Body of pancreas (tissue), 4 donors: ENCODE measurements around the gene SC5D. TPM values are rescaled to one million over a fixed set of nuclear protein-coding genes. Genes with fewer than 3 reads are reported as not detected.

Experiments
- ATAC-seq: fragments of 150-250 bp; one replicate; pipeline ENCODE4 v1.9.1; 2016
- DNase-seq, 4 donors: peaks; one replicate each; pipeline ENCODE4 v3.0.0-alpha.2; 2019
- H3K27ac ChIP-seq, 4 donors: fragments of 200-600 bp; sonication (generic); 1 replicate in 3 of 4; 2 replicates in 1 of 4; pipeline versions ENCODE4 v1.5.1 to v1.6.1; 2016 to 2019; ENCODE audit warnings: mild to moderate bottlenecking in 1 of 4, mixed read lengths in 1 of 4, moderate library complexity in 1 of 4
- H3K27me3 ChIP-seq, 2 donors: fragments of 200-600 bp; sonication (generic); one replicate each; pipeline ENCODE4 v1.6.0; 2016; ENCODE audit warnings: mild to moderate bottlenecking in 1 of 2
- H3K36me3 ChIP-seq, 2 donors: fragments of 200-600 bp; sonication (generic); replicated peaks in 1 of 2; 2 replicates each; pipeline ENCODE4 v1.5.1; 2016; ENCODE audit warnings: low read depth in 2 of 2; ENCODE audit not compliant: insufficient read depth in 1 of 2
- H3K4me1 ChIP-seq: fragments of 200-600 bp; sonication (generic); one replicate; pipeline ENCODE4 v1.6.0; 2016
- H3K4me3 ChIP-seq, 2 donors: fragments of 200-600 bp; sonication (generic); 1 replicate in 1 of 2; 2 replicates in 1 of 2; pipeline ENCODE4 v1.5.1; 2016 to 2019
- H3K9me3 ChIP-seq, 3 donors: fragments of 200-600 bp; sonication (generic); 1 replicate in 2 of 3; 2 replicates in 1 of 3; pipeline ENCODE4 v1.5.1; 2016
- POLR2A ChIP-seq, 3 donors: fragments of 450-650 bp; IDR thresholded peaks; one replicate each; pipeline ENCODE4 v1.6.1; 2016; ENCODE audit warnings: antibody characterized with exemption in 3 of 3, mild to moderate bottlenecking in 2 of 3
- WGBS, 2 donors: methylation state at CpG; one replicate each; pipeline ENCODE4 v1.1.5; 2017; 5-methylcytosine and 5-hydroxymethylcytosine counted together
- intact Hi-C: fragments of 100-400 bp; cut with DNase I; formaldehyde crosslinking; loops from one replicate; pipeline ENCODE4 v1.15.1; 2023
- total RNA-seq, 2 donors: library from RNA; depleted of rRNA; stranded (reverse); fragments of >200 nt; gene quantifications; one replicate each; pipeline ENCODE4 v1.1.0, GENCODE V29; 2016
- TF ChIP-seq, protein P1 (sequence below), 7 experiments: fragments of 450-650 bp in 4 of 7; fragments of 200-600 bp in 3 of 7; sonication (generic) in 3 of 7; IDR thresholded peaks; one replicate each; pipeline ENCODE4 v1.5.1; 2016 to 2019; ENCODE audit warnings: antibody characterized with exemption in 7 of 7

Gene SC5D
- total RNA-seq, 2 donors from 2014 or later, result 9.2 to 22.1 TPM

- WGBS, 2 donors, result 77 to 81% methylated on average over 19 of the region's 19 CpGs
- H3K4me3 ChIP-seq, result no peak overlapping the region
- no peak overlapping the region for H3K27ac ChIP-seq
- no peaks in the 10 kb centered on the region for H3K36me3 ChIP-seq
- H3K27me3 ChIP-seq, result no peaks in the 10 kb centered on the region
- no peaks in the 10 kb centered on the region for H3K4me1 ChIP-seq
- H3K9me3 ChIP-seq, result no peaks in the 10 kb centered on the region
- no peak for ATAC-seq
- no peak for TF ChIP-seq POLR2A (IDR thresholded peaks at IDR 0.05)
- TF ChIP-seq, protein P1, sequence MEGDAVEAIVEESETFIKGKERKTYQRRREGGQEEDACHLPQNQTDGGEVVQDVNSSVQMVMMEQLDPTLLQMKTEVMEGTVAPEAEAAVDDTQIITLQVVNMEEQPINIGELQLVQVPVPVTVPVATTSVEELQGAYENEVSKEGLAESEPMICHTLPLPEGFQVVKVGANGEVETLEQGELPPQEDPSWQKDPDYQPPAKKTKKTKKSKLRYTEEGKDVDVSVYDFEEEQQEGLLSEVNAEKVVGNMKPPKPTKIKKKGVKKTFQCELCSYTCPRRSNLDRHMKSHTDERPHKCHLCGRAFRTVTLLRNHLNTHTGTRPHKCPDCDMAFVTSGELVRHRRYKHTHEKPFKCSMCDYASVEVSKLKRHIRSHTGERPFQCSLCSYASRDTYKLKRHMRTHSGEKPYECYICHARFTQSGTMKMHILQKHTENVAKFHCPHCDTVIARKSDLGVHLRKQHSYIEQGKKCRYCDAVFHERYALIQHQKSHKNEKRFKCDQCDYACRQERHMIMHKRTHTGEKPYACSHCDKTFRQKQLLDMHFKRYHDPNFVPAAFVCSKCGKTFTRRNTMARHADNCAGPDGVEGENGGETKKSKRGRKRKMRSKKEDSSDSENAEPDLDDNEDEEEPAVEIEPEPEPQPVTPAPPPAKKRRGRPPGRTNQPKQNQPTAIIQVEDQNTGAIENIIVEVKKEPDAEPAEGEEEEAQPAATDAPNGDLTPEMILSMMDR (IDR thresholded peaks at IDR 0.05), result no peak
- no peak for DNase-seq
- intact Hi-C loops, result no loop called here
These were observed 38.3 kb downstream of the SC5D start for GRCh38 chr11:121330614-121331435.

GRCh38 chr11:121334973-121335710, 42.6 kb downstream of the SC5D start:
- ATAC-seq, result no peak
- Histone ChIP-seq H3K9me3 (no peaks in the 10 kb centered on the region), H3K27me3 (no peaks in the 10 kb centered on the region), H3K4me1 (no peaks in the 10 kb centered on the region), H3K4me3 (no peak overlapping the region), H3K27ac (no peak overlapping the region), H3K36me3 (no peaks in the 10 kb centered on the region)
- intact Hi-C loops, result no loop called here
- TF ChIP-seq POLR2A (IDR thresholded peaks at IDR 0.05), result no peak
- TF ChIP-seq, protein P1 (IDR thresholded peaks at IDR 0.05), result no peak
- no peak for DNase-seq
- 56 to 59% methylated on average over 6 to 7 of the region's 7 CpGs for WGBS, 2 donors

GRCh38 chr11:121336279-121336937, 43.8 kb downstream of the SC5D start:
- WGBS, 2 donors, result 63 to 76% methylated on average over 6 of the region's 6 CpGs

GRCh38 chr11:121337078-121337477, 44.5 kb downstream of the SC5D start:
- WGBS, 2 donors, result 77 to 79% methylated on average over 2 of the region's 2 CpGs
- intact Hi-C loops, result no loop called here
- H3K27me3 ChIP-seq, result no peaks in the 10 kb centered on the region
- no peak overlapping the region for H3K4me3 ChIP-seq
- H3K9me3 ChIP-seq, result no peaks in the 10 kb centered on the region
- TF ChIP-seq, protein P1 (IDR thresholded peaks at IDR 0.05), result no peak
- no peak for TF ChIP-seq POLR2A (IDR thresholded peaks at IDR 0.05)
- no peaks in the 10 kb centered on the region for H3K36me3 ChIP-seq
- H3K4me1 ChIP-seq, result no peaks in the 10 kb centered on the region
- ATAC-seq, result no peak
- H3K27ac ChIP-seq, result no peak overlapping the region
- no peak for DNase-seq

More at GRCh38 chr11:121336279-121336937, 43.8 kb downstream of the SC5D start:
- intact Hi-C loops, result no loop called here
- no peak for ATAC-seq
- TF ChIP-seq POLR2A (IDR thresholded peaks at IDR 0.05), result no peak
- no peaks in the 10 kb centered on the region for H3K4me1 ChIP-seq
- no peaks in the 10 kb centered on the region for H3K36me3 ChIP-seq
- no peaks in the 10 kb centered on the region for H3K27me3 ChIP-seq
- no peak overlapping the region for H3K4me3 ChIP-seq
- no peak for DNase-seq
- no peak overlapping the region for H3K27ac ChIP-seq
- H3K9me3 ChIP-seq, result no peaks in the 10 kb centered on the region

DNA sequence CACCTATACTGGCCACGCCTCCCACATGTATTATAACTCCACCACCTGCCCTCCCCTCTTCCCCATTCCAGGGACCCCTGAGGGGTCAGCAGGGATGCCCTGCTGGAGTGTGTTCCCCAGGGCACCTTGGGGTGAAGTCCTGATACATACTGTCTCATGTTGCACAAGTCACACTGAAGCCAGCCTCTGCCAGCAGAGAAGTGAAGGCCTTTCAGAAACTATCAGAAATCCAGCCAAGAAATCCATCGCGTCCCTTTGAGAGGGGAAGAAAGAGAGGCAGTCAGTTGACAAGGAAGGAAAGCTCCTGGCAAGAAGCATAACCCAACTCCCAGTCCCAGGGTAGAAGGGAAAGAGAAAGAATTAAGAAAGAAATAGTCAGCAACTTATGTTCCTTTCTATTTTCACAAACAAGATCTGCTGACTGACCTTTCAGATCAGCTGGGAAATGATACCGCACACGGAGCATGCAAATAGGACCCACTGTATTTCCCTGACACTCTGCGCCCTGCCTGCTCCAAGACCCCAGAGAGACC, 45.2 kb downstream of the SC5D start:
- ATAC-seq (no peak), DNase-seq (peak in 1 of 4 donors; percentile 10)
- no peak overlapping the region for H3K4me3 ChIP-seq
- H3K4me1 ChIP-seq, result no peaks in the 10 kb centered on the region
- H3K36me3 ChIP-seq, result no peaks in the 10 kb centered on the region
- H3K27ac ChIP-seq, result no peak overlapping the region
- intact Hi-C loops, result no loop called here
- no peaks in the 10 kb centered on the region for H3K9me3 ChIP-seq
- TF ChIP-seq, protein P1 (IDR thresholded peaks at IDR 0.05), result no peak
- TF ChIP-seq POLR2A (IDR thresholded peaks at IDR 0.05), result no peak
- H3K27me3 ChIP-seq, result no peaks in the 10 kb centered on the region
- 68 to 75% methylated on average over 6 of the region's 6 CpGs for WGBS, 2 donors
